GM13976 (cell line): ENCODE data around the gene FKBP15.

Experiments
- DNase-seq: peaks from one replicate; pipeline ENCODE4 v3.0.0; 2012; ENCODE audit warnings: low spot score
- CTCF ChIP-seq: IDR thresholded peaks from 2 replicates; pipeline ENCODE4 v1.5.1; 2012; ENCODE audit warnings: borderline replicate concordance, mild to moderate bottlenecking; ENCODE audit not compliant: insufficient read depth; ENCODE audit errors: extremely low read depth, missing control alignments, control extremely low read depth
- in situ Hi-C: fragments of 300-500 bp; cut with MboI; formaldehyde crosslinking; loops from one replicate; pipeline ENCODE4 v1.12.0; 2022; ENCODE audit warnings: low sequenced_read_pairs, mixed read lengths, inconsistent platforms; ENCODE audit not compliant: unreplicated experiment

Gene FKBP15

GRCh38 chr9:113221003-113221799 is at the start of gene FKBP15, which contains the start of gene SLC31A1:
Gene FKBP15 (minus strand): TSS chr9:113221277. CDS start chr9:113221243, 34 bp downstream.
Gene SLC31A1 (plus strand): TSS chr9:113221544. CDS start chr9:113256149, 34,605 bp downstream.
- DNase-seq: peak; percentile 98
- TF ChIP-seq CTCF: no peak
- in situ Hi-C loops: no loop called here

- no peak for TF ChIP-seq CTCF
- in situ Hi-C loops: no loop called here
- no peak for DNase-seq
These were observed 48.8 kb upstream of the FKBP15 start for GRCh38 chr9:113269871-113270270.

GRCh38 chr9:113269355-113269754 is 48.3 kb upstream of the FKBP15 start:
- DNase-seq: no peak
- in situ Hi-C loops: no loop called here
- TF ChIP-seq CTCF: no peak

- DNase-seq: no peak
- no peak for TF ChIP-seq CTCF
- in situ Hi-C loops: no loop called here
These were observed 47.0 kb upstream of the FKBP15 start for GRCh38 chr9:113267911-113268566.

- TF ChIP-seq CTCF: no peak
- in situ Hi-C loops: no loop called here
- DNase-seq: no peak
These were observed 45.1 kb upstream of the FKBP15 start for GRCh38 chr9:113266174-113266573.

- TF ChIP-seq CTCF: no peak
- DNase-seq: no peak
- in situ Hi-C loops: no loop called here
These were observed 41.0 kb upstream of the FKBP15 start for GRCh38 chr9:113261917-113262671.
